NCI-H146 treated with DMSO at 0.1 percent for 48 hours (cell line): ENCODE data around the gene CEACAM8.
"Not testable (repeated sequence)": the region's sequence is repeated elsewhere in the genome, so short reads cannot be mapped to it uniquely, and the experiment has no call there.

Experiments
- DNase-seq: peaks from one replicate; lab custom pipeline; 2025; ENCODE audit not compliant: unreplicated experiment; lab: John Stamatoyannopoulos, UW

Gene CEACAM8

GRCh38 chr19:42544146-42544545, 50.6 kb downstream of the CEACAM8 start:
- DNase-seq = no peak

- DNase-seq = no peak
Observed at GRCh38 chr19:42542791-42543190, 51.9 kb downstream of the CEACAM8 start.

GRCh38 chr19:42540071-42540553, 54.6 kb downstream of the CEACAM8 start:
- no peak for DNase-seq

DNA sequence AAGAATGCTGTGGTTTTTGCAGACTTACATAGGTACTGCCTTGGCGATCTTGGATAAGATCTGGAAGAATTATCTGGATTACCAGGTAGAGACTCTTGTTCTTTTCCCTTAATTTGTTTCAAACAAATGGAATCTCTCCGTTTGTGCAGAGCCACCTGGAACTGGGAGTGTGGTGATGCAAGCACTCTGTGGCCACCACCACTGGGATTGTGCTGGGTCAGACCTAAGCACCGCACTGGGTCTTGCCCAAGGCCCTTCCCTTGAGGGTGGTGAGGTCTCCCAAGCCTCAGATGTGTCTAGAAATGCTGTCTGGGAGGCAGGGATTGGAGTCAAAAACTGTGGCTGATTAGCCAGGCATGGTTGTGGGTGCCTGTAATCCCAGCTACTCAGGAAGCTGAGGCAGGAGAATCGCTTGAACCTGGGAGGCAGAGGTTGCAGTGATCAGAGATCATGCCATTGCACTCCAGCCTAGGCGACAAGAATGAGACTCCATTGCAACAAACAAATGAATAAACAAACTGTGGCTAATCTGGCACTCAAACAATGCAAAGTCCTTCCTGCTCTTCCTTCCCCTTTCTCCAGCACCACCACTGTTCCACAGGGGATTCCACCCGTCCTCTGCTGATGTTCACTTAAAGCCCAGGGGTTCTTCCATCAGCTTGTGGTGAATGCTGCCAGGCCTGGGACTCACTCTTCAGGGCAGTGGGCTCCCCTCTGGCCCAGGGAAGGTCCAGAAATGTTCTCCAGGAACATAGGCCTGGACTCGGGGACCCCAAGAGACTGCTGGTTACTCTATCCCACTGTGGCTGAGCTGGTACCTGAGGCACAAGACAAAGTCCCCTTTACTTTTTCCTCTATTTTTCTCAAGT, 55.6 kb downstream of the CEACAM8 start:
- no peak for DNase-seq

DNA sequence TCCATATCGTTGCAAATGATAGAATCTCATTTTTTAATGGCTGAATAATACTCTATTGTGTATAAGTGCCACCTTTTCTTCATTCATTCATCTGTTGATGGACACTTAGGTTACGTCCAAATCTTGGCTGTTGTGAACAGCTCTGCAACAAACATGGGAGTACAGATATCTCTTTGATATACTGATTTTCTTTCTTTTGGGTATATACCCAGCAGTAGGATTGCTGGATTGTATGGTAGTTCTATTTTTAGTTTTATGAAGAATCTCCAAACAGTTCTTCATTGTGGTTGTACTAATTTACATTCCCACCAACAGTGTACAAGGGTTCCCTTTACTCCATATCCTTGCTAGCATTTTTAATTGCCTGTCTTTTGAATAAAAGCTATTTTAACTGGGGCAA, 59.4 kb downstream of the CEACAM8 start:
- not testable (repeated sequence) for DNase-seq

DNA sequence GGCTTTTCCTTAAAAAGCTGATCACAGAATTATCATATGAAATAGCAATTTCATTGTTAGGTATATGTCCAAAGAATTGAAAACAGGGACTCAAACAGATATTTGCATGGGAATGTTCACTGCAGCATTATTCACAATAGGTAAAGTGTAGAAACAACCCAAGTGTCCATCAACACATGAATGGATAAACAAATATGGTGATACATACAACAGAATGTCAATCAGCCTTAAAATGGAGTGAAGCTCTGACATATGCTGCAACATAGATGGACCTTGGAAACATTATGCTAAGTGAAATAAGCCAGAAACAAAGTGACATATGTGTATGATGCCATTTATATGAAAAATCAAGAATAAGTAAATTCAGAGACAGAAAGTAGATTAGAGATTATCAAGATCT, 60.3 kb downstream of the CEACAM8 start:
- no peak for DNase-seq

GRCh38 chr19:42532891-42533290, 61.8 kb downstream of the CEACAM8 start:
- no peak for DNase-seq

DNA sequence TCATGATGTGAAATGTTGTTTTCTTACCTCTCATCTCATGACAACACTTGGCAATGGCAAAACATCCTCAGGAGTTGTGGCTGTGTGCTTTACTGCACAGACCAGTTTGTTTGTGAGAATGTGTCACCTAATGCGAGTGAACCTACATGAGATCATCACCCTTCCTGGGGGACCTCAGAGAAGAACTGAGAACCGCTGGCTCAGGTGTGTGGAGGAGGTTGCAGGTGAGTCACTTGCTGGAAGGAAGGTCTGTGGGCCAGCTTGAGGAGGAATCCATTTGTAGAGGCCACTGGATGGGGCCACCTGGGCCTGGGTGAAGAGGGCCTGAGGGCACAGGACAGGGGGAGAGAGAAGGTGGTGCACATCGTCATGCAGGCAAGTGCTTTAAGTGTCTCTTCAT, 63.4 kb downstream of the CEACAM8 start:
- no peak for DNase-seq
